IPS-15b (cell line): ENCODE results near the gene KCNAB2.
A peak's percentile ranks its signal among the peaks of the same experiment; 100 is the strongest.
"Not testable (repeated sequence)": the region's sequence is repeated elsewhere in the genome, so short reads cannot be mapped to it uniquely, and the experiment has no call there.

Experiments used
- H3K27me3 ChIP-seq: one replicate; pipeline ENCODE4 v1.6.1; 2013; ENCODE audit warnings: low read length; ENCODE audit not compliant: control insufficient read depth, insufficient read depth
- H3K36me3 ChIP-seq: one replicate; pipeline ENCODE4 v1.6.1; 2013; ENCODE audit warnings: low read length; ENCODE audit not compliant: control insufficient read depth, insufficient read depth
- H3K4me1 ChIP-seq: one replicate; pipeline ENCODE4 v1.6.1; 2013; ENCODE audit warnings: mild to moderate bottlenecking, low read length; ENCODE audit not compliant: control insufficient read depth, insufficient read depth
- H3K4me3 ChIP-seq: one replicate; pipeline ENCODE4 v1.5.1; 2013; ENCODE audit warnings: low read depth, low read length
- H3K9ac ChIP-seq: one replicate; pipeline ENCODE4 v1.6.1; 2013; ENCODE audit warnings: low read depth, mild to moderate bottlenecking, low read length
- H3K9me3 ChIP-seq: one replicate; pipeline ENCODE4 v1.6.1; 2013; ENCODE audit warnings: mild to moderate bottlenecking, low read length; ENCODE audit not compliant: control insufficient read depth, insufficient read depth

Gene KCNAB2

GRCh38 chr1:6068932-6069331, 23.2 kb downstream of the KCNAB2 start:
- Histone ChIP-seq H3K27me3 (no peaks in the 10 kb centered on the region), H3K9ac (no peak overlapping the region), H3K36me3 (no peaks in the 10 kb centered on the region), H3K4me3 (no peak overlapping the region), H3K4me1 (no peaks in the 10 kb centered on the region), H3K9me3 (no peaks in the 10 kb centered on the region)

- Histone ChIP-seq H3K4me3 (no peak overlapping the region), H3K27me3 (no peaks in the 10 kb centered on the region), H3K36me3 (no peaks in the 10 kb centered on the region), H3K9ac (no peak overlapping the region), H3K4me1 (no peaks in the 10 kb centered on the region), H3K9me3 (no peaks in the 10 kb centered on the region)
These were observed 23.9 kb downstream of the KCNAB2 start for GRCh38 chr1:6069573-6069972.

GRCh38 chr1:6070450-6070974, 24.8 kb downstream of the KCNAB2 start:
- Histone ChIP-seq H3K9me3 (no peaks in the 10 kb centered on the region), H3K27me3 (no peaks in the 10 kb centered on the region), H3K9ac (no peak overlapping the region), H3K4me3 (no peak overlapping the region), H3K4me1 (no peaks in the 10 kb centered on the region), H3K36me3 (no peaks in the 10 kb centered on the region)

GRCh38 chr1:6071219-6071618, 25.5 kb downstream of the KCNAB2 start:
- H3K9me3 ChIP-seq: no peaks in the 10 kb centered on the region
- no peak overlapping the region for H3K4me3 ChIP-seq
- H3K4me1 ChIP-seq: no peaks in the 10 kb centered on the region
- no peaks in the 10 kb centered on the region for H3K27me3 ChIP-seq
- no peak overlapping the region for H3K9ac ChIP-seq
- H3K36me3 ChIP-seq: no peaks in the 10 kb centered on the region

GRCh38 chr1:6072774-6073479, 27.2 kb downstream of the KCNAB2 start:
- H3K27me3 ChIP-seq: no peaks in the 10 kb centered on the region
- H3K4me1 ChIP-seq: no peaks in the 10 kb centered on the region
- H3K4me3 ChIP-seq: no peak overlapping the region
- H3K36me3 ChIP-seq: no peaks in the 10 kb centered on the region
- no peak overlapping the region for H3K9ac ChIP-seq
- no peaks in the 10 kb centered on the region for H3K9me3 ChIP-seq

GRCh38 chr1:6073480-6074053, 27.9 kb downstream of the KCNAB2 start:
- no peaks in the 10 kb centered on the region for H3K36me3 ChIP-seq
- no peak overlapping the region for H3K4me3 ChIP-seq
- no peaks in the 10 kb centered on the region for H3K27me3 ChIP-seq
- no peaks in the 10 kb centered on the region for H3K9me3 ChIP-seq
- no peaks in the 10 kb centered on the region for H3K4me1 ChIP-seq
- H3K9ac ChIP-seq: no peak overlapping the region

GRCh38 chr1:6074192-6074901, 28.7 kb downstream of the KCNAB2 start:
- Histone ChIP-seq H3K4me3 (no peak overlapping the region), H3K9me3 (no peaks in the 10 kb centered on the region), H3K4me1 (no peaks in the 10 kb centered on the region), H3K36me3 (no peaks in the 10 kb centered on the region), H3K9ac (no peak overlapping the region), H3K27me3 (no peaks in the 10 kb centered on the region)

GRCh38 chr1:6075748-6076147, 30.1 kb downstream of the KCNAB2 start:
- Histone ChIP-seq H3K4me3 (no peak overlapping the region), H3K9me3 (no peaks in the 10 kb centered on the region), H3K4me1 (no peaks in the 10 kb centered on the region), H3K36me3 (no peaks in the 10 kb centered on the region), H3K27me3 (no peaks in the 10 kb centered on the region), H3K9ac (no peak overlapping the region)

- not testable (repeated sequence) for H3K9me3 ChIP-seq, H3K4me3 ChIP-seq, H3K36me3 ChIP-seq, H3K4me1 ChIP-seq, H3K27me3 ChIP-seq
- peak overlapping the region; percentile 24 for H3K9ac ChIP-seq
These were observed 31.4 kb downstream of the KCNAB2 start for GRCh38 chr1:6077061-6077460.

- no peaks in the 10 kb centered on the region for H3K27me3 ChIP-seq
These were observed 31.8 kb downstream of the KCNAB2 start for GRCh38 chr1:6077506-6077905.

GRCh38 chr1:6077919-6078318, 32.2 kb downstream of the KCNAB2 start:
- Histone ChIP-seq H3K36me3 (no peaks in the 10 kb centered on the region), H3K9me3 (no peaks in the 10 kb centered on the region), H3K27me3 (no peaks in the 10 kb centered on the region), H3K9ac (no peak overlapping the region), H3K4me3 (no peak overlapping the region), H3K4me1 (no peaks in the 10 kb centered on the region)

More at GRCh38 chr1:6077506-6077905, 31.8 kb downstream of the KCNAB2 start:
- no peaks in the 10 kb centered on the region for H3K36me3 ChIP-seq
- H3K9ac ChIP-seq: peak overlapping the region; percentile 24
- H3K4me1 ChIP-seq: no peaks in the 10 kb centered on the region
- H3K9me3 ChIP-seq: no peaks in the 10 kb centered on the region
- H3K4me3 ChIP-seq: no peak overlapping the region

GRCh38 chr1:6080469-6080868, 34.8 kb downstream of the KCNAB2 start:
- no peaks in the 10 kb centered on the region for H3K9me3 ChIP-seq
- H3K36me3 ChIP-seq: no peaks in the 10 kb centered on the region
- H3K4me3 ChIP-seq: no peak overlapping the region
- H3K4me1 ChIP-seq: no peaks in the 10 kb centered on the region
- no peak overlapping the region for H3K9ac ChIP-seq
- H3K27me3 ChIP-seq: no peaks in the 10 kb centered on the region
